HL-60 (cell line): ENCODE results near the gene MED6.

Experiments
- GABPA ChIP-seq: IDR thresholded peaks from 2 replicates; pipeline ENCODE4 v1.6.1; 2012; ENCODE audit warnings: low read depth
- POLR2AphosphoS5 ChIP-seq: IDR thresholded peaks from 2 replicates; pipeline ENCODE4 v1.6.1; 2012; ENCODE audit warnings: low read depth
- SPI1 ChIP-seq: IDR thresholded peaks from 2 replicates; pipeline ENCODE4 v1.6.1; 2012; ENCODE audit warnings: low read depth, mild to moderate bottlenecking, borderline replicate concordance
- TF ChIP-seq, protein P1 (sequence below): IDR thresholded peaks from one replicate; pipeline ENCODE4 v1.5.1; 2011; ENCODE audit warnings: low read length, control low read depth, inconsistent platforms; ENCODE audit not compliant: insufficient read depth
- TF ChIP-seq, protein P2 (sequence below): IDR thresholded peaks from 2 replicates; pipeline ENCODE4 v1.6.1; 2012; ENCODE audit warnings: low read depth; ENCODE audit not compliant: insufficient replicate concordance

GRCh38 chr14:70624972-70625371, 24.5 kb upstream of the MED6 start:
- TF ChIP-seq, protein P1, sequence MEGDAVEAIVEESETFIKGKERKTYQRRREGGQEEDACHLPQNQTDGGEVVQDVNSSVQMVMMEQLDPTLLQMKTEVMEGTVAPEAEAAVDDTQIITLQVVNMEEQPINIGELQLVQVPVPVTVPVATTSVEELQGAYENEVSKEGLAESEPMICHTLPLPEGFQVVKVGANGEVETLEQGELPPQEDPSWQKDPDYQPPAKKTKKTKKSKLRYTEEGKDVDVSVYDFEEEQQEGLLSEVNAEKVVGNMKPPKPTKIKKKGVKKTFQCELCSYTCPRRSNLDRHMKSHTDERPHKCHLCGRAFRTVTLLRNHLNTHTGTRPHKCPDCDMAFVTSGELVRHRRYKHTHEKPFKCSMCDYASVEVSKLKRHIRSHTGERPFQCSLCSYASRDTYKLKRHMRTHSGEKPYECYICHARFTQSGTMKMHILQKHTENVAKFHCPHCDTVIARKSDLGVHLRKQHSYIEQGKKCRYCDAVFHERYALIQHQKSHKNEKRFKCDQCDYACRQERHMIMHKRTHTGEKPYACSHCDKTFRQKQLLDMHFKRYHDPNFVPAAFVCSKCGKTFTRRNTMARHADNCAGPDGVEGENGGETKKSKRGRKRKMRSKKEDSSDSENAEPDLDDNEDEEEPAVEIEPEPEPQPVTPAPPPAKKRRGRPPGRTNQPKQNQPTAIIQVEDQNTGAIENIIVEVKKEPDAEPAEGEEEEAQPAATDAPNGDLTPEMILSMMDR, result no peak
- TF ChIP-seq POLR2AphosphoS5 (no peak), GABPA (no peak), SPI1 (no peak)
- TF ChIP-seq, protein P2, sequence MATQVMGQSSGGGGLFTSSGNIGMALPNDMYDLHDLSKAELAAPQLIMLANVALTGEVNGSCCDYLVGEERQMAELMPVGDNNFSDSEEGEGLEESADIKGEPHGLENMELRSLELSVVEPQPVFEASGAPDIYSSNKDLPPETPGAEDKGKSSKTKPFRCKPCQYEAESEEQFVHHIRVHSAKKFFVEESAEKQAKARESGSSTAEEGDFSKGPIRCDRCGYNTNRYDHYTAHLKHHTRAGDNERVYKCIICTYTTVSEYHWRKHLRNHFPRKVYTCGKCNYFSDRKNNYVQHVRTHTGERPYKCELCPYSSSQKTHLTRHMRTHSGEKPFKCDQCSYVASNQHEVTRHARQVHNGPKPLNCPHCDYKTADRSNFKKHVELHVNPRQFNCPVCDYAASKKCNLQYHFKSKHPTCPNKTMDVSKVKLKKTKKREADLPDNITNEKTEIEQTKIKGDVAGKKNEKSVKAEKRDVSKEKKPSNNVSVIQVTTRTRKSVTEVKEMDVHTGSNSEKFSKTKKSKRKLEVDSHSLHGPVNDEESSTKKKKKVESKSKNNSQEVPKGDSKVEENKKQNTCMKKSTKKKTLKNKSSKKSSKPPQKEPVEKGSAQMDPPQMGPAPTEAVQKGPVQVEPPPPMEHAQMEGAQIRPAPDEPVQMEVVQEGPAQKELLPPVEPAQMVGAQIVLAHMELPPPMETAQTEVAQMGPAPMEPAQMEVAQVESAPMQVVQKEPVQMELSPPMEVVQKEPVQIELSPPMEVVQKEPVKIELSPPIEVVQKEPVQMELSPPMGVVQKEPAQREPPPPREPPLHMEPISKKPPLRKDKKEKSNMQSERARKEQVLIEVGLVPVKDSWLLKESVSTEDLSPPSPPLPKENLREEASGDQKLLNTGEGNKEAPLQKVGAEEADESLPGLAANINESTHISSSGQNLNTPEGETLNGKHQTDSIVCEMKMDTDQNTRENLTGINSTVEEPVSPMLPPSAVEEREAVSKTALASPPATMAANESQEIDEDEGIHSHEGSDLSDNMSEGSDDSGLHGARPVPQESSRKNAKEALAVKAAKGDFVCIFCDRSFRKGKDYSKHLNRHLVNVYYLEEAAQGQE, result no peak
